GM20431 (cell line): ENCODE measurements around the gene GAPDH.
"Not testable (repeated sequence)": the region's sequence is repeated elsewhere in the genome, so short reads cannot be mapped to it uniquely, and the experiment has no call there.

Experiments used
- in situ Hi-C: fragments of 300-500 bp; cut with MseI, MboI; formaldehyde crosslinking; loops from one replicate; pipeline ENCODE4 v1.15.0; 2020; ENCODE audit warnings: low sequenced_read_pairs; ENCODE audit not compliant: unreplicated experiment

GAPDH gene

GRCh38 chr12:6533923-6534694 lies at the start of gene GAPDH:
GAPDH (plus strand) TSS chr12:6534517; CDS start chr12:6534833, 316 bp downstream.
- in situ Hi-C loops = no loop called here

DNA sequence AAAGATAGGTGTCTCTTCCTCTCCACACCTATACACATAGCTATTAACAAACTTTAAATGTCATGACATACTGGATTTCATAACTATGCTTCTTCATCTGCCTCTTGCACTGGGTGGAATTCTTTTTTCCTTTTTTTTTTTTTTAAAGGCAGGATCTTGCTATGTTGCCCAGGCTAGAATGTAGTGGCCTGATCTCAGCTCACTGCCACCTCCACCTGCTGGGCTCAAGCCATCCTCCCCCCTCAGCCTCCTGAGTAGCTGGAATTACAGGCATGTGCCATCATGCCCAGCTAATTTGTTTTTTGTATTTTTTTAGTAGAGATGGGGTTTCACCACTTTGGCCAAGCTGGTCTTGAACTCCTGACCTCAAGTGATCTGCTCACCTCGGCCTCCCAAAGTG lies 46.1 kb upstream of the GAPDH start:
- in situ Hi-C loops = no loop called here

- in situ Hi-C loops = no loop called here
Measured at GRCh38 chr12:6489449-6489848, 44.9 kb upstream of the GAPDH start.

GRCh38 chr12:6490673-6491072 lies 43.6 kb upstream of the GAPDH start:
- in situ Hi-C loops = not testable (repeated sequence)

- in situ Hi-C loops = no loop called here
Measured at GRCh38 chr12:6492838-6493496, 41.4 kb upstream of the GAPDH start, which contains the start of gene MRPL51. MRPL51 (minus strand) TSS chr12:6493262; CDS start chr12:6493136, 126 bp downstream.

DNA sequence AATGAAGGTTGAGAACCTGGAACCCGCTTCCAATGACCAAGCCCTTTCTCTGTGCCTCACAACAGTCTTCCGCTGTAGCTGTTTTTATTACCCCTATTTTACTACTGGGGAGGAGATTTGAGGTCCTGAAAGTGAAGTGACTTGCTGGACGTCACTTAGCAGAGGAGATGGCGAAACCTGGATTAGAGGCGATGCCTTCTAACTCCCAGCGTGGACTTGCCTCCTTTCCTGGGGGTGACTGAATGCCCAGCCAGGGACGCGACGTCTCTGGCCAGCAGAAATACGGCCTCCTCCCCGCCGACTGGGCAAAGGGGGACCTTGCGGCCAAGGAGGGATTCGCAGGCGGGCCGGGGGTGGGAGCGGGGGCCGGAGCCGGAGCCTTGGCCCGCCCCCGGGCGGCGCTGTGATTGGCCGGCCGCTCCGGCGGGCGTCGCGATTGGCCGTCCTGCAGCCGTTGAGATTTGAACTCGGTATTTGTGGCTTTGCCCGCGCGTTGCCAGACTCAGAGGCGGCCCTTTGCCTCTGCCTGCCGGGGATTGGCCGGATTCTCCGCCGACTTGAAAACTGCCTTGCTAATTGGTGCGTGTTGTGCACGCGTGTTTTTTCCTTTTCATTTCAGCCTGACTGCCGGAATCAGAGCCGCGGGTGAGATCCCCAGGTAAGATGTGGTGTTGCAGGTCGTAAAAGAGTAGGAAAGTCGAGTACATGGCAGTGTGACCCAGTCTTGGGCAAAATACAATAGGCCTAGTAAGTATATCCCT lies 40.6 kb upstream of the GAPDH start, which contains the start of gene NCAPD2:
Gene NCAPD2, plus strand, starts transcription at position 606 of the 761 bp plus-strand sequence. CDS start 997 bp downstream, outside the sequence.
- in situ Hi-C loops = no loop called here

GRCh38 chr12:6494258-6494743 lies 40.0 kb upstream of the GAPDH start:
- in situ Hi-C loops = no loop called here

- in situ Hi-C loops = no loop called here
Measured at GRCh38 chr12:6494968-6495367, 39.3 kb upstream of the GAPDH start.

- in situ Hi-C loops = not testable (repeated sequence)
Measured at GRCh38 chr12:6497291-6497690, 37.0 kb upstream of the GAPDH start.

GRCh38 chr12:6500466-6500865 lies 33.9 kb upstream of the GAPDH start:
- in situ Hi-C loops = no loop called here

GRCh38 chr12:6507102-6507998 lies 27.0 kb upstream of the GAPDH start:
- in situ Hi-C loops = no loop called here

DNA sequence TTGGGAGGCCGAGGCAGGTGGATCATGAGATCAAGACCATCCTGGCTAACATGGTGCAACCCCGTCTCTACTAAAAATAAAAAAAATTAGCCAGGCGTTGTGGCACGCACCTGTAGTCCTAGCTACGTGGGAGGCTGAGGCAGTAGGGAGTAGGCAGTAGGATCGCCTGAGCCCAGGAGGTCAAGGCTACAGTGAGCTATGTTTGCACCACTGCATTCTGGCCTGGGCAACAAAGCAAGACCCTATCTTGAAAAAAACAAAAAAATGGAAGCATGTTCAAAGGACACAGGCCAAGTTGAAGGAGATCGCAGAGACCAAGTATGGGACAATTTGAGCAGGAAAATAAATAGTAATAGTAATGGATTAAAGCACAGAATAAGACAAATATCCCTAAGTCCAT lies 26.2 kb upstream of the GAPDH start:
- in situ Hi-C loops = no loop called here

- in situ Hi-C loops = no loop called here
Measured at GRCh38 chr12:6520186-6520585, 14.1 kb upstream of the GAPDH start.

DNA sequence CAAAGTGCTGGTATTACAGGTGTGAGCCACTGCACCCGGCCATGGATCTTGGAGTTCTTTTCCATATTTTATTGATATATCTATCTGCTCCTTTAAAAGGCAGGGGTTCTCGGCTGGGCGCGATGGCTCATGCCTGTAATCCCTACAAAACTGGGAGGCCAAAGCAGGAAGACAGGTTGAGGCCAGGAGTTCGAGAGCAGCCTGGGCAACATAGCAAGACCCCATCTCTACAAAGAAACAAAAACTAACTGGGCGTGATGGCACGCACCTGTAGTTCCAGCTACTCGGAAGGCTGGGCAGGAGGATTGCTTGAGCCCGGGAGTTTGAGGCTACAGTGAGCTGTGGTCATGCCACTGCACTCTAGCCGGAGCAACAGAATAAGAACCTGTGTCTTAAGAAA lies 12.1 kb upstream of the GAPDH start:
- in situ Hi-C loops = no loop called here

- in situ Hi-C loops = no loop called here
Measured at GRCh38 chr12:6523708-6524107, 10.6 kb upstream of the GAPDH start.

- in situ Hi-C loops = no loop called here
Measured at GRCh38 chr12:6524648-6525047, 9.7 kb upstream of the GAPDH start.

DNA sequence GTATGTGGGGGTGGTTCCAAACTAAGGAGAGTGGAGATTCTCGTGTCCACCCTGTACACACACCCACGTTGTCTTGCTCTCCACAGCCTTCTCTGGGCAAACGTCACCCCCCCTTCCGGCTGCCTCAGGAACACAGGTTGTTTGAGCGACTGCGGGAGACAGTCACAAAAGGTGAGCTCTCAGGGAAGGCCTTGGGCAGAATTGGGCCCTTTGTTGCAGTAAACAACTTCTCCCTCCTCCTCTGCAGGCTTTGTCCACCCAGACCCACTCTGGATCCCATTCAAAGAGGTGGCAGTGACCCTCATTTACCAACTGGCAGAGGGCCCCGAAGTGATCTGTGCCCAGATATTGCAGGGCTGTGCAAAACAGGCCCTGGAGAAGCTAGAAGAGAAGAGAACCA lies 8.1 kb upstream of the GAPDH start:
- in situ Hi-C loops = no loop called here

GRCh38 chr12:6526766-6527525 lies 7.4 kb upstream of the GAPDH start:
- in situ Hi-C loops = no loop called here

DNA sequence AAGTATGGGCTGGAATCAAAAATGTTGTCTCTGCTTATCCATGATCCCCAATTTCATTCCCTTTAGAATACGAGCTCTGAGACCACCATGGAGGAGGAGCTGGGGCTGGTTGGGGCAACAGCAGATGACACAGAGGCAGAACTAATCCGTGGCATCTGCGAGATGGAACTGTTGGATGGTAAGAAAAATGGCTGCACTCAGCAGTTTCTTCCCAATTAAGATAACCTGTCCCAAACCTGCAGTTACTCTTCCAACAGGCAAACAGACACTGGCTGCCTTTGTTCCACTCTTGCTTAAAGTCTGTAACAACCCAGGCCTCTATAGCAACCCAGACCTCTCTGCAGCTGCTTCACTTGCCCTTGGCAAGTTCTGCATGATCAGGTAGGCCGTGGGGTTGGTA lies 6.6 kb upstream of the GAPDH start:
- in situ Hi-C loops = no loop called here
